HEK293 (cell line): Measurements from ENCODE around the gene UNC50.

Experiments
- CTCF ChIA-PET: fragments of 350-600 bp; formaldehyde crosslinking; extraction: SDS; loops from one replicate; lab custom pipeline; 2021; ENCODE audit warnings: antibody characterized with exemption; lab: Yijun Ruan, JAX
- POLR2A ChIA-PET: fragments of 300-600 bp; formaldehyde crosslinking; extraction: SDS; loops from one replicate; lab custom pipeline; 2020; ENCODE audit warnings: antibody characterized with exemption, inconsistent platforms; lab: Yijun Ruan, JAX
- H3K27ac ChIP-seq: fragments of 200-500 bp; sonication (Bioruptor generic); 2 replicates; pipeline ENCODE4 v1.5.1; 2014; ENCODE audit warnings: low read depth, low read length, control low read depth, inconsistent platforms; ENCODE audit errors: extremely low read depth
- H3K36me3 ChIP-seq, 2 experiments: fragments of 200-500 bp in 1 of 2; sonication (Bioruptor generic) in 1 of 2; 1 replicate in 1 of 2; 2 replicates in 1 of 2; pipeline ENCODE4 v1.5.1; 2014 to 2017; ENCODE audit warnings: inconsistent platforms in 2 of 2, low read length in 2 of 2; ENCODE audit not compliant: control insufficient read depth in 2 of 2, insufficient read depth in 1 of 2
- H3K4me1 ChIP-seq: fragments of 200-500 bp; sonication (Bioruptor generic); 2 replicates; pipeline ENCODE4 v1.5.1; 2014; ENCODE audit warnings: mild to moderate bottlenecking, low read length, inconsistent platforms; ENCODE audit not compliant: control insufficient read depth, insufficient read depth
- H3K4me3 ChIP-seq: 2 replicates; pipeline ENCODE4 v1.5.1; 2011; ENCODE audit warnings: low read depth, mild to moderate bottlenecking, control low read depth, low read length, moderate library complexity
- H3K9me3 ChIP-seq: fragments of 200-500 bp; sonication (Bioruptor generic); 2 replicates; pipeline ENCODE4 v1.5.1; 2014; ENCODE audit warnings: low read depth, low read length, inconsistent platforms; ENCODE audit not compliant: control insufficient read depth, insufficient read depth
- GLI4 ChIP-seq: fragments of 450-650 bp; formaldehyde crosslinking; IDR thresholded peaks from 2 replicates; pipeline ENCODE4 v1.5.1; 2016; ENCODE audit warnings: missing biosample characterization, missing genetic modification characterization
- HOXD13 ChIP-seq: sonication (generic); formaldehyde crosslinking; IDR thresholded peaks from 2 replicates; pipeline ENCODE4 v1.8.0; 2022; ENCODE audit warnings: missing genetic modification reagents, borderline replicate concordance
- INSM2 ChIP-seq: fragments of 450-650 bp; formaldehyde crosslinking; IDR thresholded peaks from 2 replicates; pipeline ENCODE4 v1.5.1; 2016; ENCODE audit warnings: missing biosample characterization, missing genetic modification characterization
- KLF16 ChIP-seq: fragments of 450-650 bp; formaldehyde crosslinking; IDR thresholded peaks from 2 replicates; pipeline ENCODE4 v1.5.1; 2017; ENCODE audit warnings: missing biosample characterization, missing genetic modification characterization
- ZBTB10 ChIP-seq: fragments of 450-650 bp; formaldehyde crosslinking; IDR thresholded peaks from 2 replicates; pipeline ENCODE4 v1.5.1; 2016; ENCODE audit warnings: missing biosample characterization, missing genetic modification characterization
- ZBTB49 ChIP-seq: fragments of 450-650 bp; formaldehyde crosslinking; IDR thresholded peaks from 2 replicates; pipeline ENCODE4 v1.5.1; 2016; ENCODE audit warnings: missing biosample characterization, missing genetic modification characterization, low read depth
- ZIC2 ChIP-seq: fragments of 450-650 bp; formaldehyde crosslinking; IDR thresholded peaks from 2 replicates; pipeline ENCODE4 v1.5.1; 2016; ENCODE audit warnings: missing biosample characterization, missing genetic modification characterization
- ZNF10 ChIP-seq: fragments of 450-650 bp; formaldehyde crosslinking; IDR thresholded peaks from 2 replicates; pipeline ENCODE4 v1.5.1; 2017; ENCODE audit warnings: missing biosample characterization, missing genetic modification characterization
- ZNF140 ChIP-seq: fragments of 450-650 bp; formaldehyde crosslinking; IDR thresholded peaks from 2 replicates; pipeline ENCODE4 v1.5.1; 2016; ENCODE audit warnings: missing biosample characterization, missing genetic modification characterization
- ZNF221 ChIP-seq: fragments of 450-650 bp; formaldehyde crosslinking; IDR thresholded peaks from 2 replicates; pipeline ENCODE4 v1.5.1; 2017; ENCODE audit warnings: missing biosample characterization, missing genetic modification characterization, borderline replicate concordance
- ZNF311 ChIP-seq: fragments of 450-650 bp; formaldehyde crosslinking; IDR thresholded peaks from 2 replicates; pipeline ENCODE4 v1.5.1; 2017; ENCODE audit warnings: missing biosample characterization, missing genetic modification characterization, borderline replicate concordance
- ZNF350 ChIP-seq: fragments of 450-650 bp; formaldehyde crosslinking; IDR thresholded peaks from 2 replicates; pipeline ENCODE4 v1.5.0; 2017; ENCODE audit warnings: missing biosample characterization, mild to moderate bottlenecking, missing genetic modification characterization
- ZNF426 ChIP-seq: fragments of 450-650 bp; formaldehyde crosslinking; IDR thresholded peaks from 2 replicates; pipeline ENCODE4 v1.5.1; 2017; ENCODE audit warnings: missing biosample characterization, missing genetic modification characterization, mild to moderate bottlenecking, inconsistent platforms, moderate library complexity
- ZNF514 ChIP-seq: fragments of 450-650 bp; formaldehyde crosslinking; IDR thresholded peaks from 2 replicates; pipeline ENCODE4 v1.5.1; 2016; ENCODE audit warnings: missing biosample characterization, missing genetic modification characterization
- ZNF561 ChIP-seq: fragments of 450-650 bp; IDR thresholded peaks from 2 replicates; pipeline ENCODE4 v1.5.1; 2018; ENCODE audit warnings: missing biosample characterization, missing genetic modification characterization, borderline replicate concordance
- ZNF639 ChIP-seq: fragments of 450-650 bp; formaldehyde crosslinking; IDR thresholded peaks from 2 replicates; pipeline ENCODE4 v1.5.1; 2016; ENCODE audit warnings: missing biosample characterization, missing genetic modification characterization
- ZSCAN16 ChIP-seq: fragments of 450-650 bp; formaldehyde crosslinking; IDR thresholded peaks from 2 replicates; pipeline ENCODE4 v1.5.1; 2016; ENCODE audit warnings: missing biosample characterization, missing genetic modification characterization
- ZSCAN5A ChIP-seq: fragments of 450-650 bp; formaldehyde crosslinking; IDR thresholded peaks from 2 replicates; pipeline ENCODE4 v1.5.1; 2016; ENCODE audit warnings: missing biosample characterization, missing genetic modification characterization

The UNC50 gene

GRCh38 chr2:98565286-98565860, 43.0 kb upstream of the UNC50 start:
- CTCF ChIA-PET, result no interaction called here
- POLR2A ChIA-PET, result no interaction called here

GRCh38 chr2:98565941-98566340, 42.4 kb upstream of the UNC50 start:
- no peak for TF ChIP-seq INSM2 (tag by site-specific recombination)
- TF ChIP-seq ZNF514, result no peak
- TF ChIP-seq ZNF426, result no peak
- no peak for TF ChIP-seq ZBTB10 (tag by site-specific recombination)
- TF ChIP-seq ZBTB49 (tag by site-specific recombination), result no peak
- TF ChIP-seq ZSCAN16 (tag by site-specific recombination), result no peak
- TF ChIP-seq ZNF639 (tag by site-specific recombination), result no peak
- TF ChIP-seq ZNF140, result no peak
- no peak for TF ChIP-seq ZNF221 (tag by site-specific recombination)
- no peak for TF ChIP-seq HOXD13 (CRISPR knock-in tag)
- no peak for TF ChIP-seq ZNF311
- no peak for TF ChIP-seq ZIC2 (tag by site-specific recombination)
- CTCF ChIA-PET, result no interaction called here
- POLR2A ChIA-PET, result no interaction called here

More at GRCh38 chr2:98565286-98565860, 43.0 kb upstream of the UNC50 start:
- Histone ChIP-seq H3K9me3 (no peaks in the 10 kb centered on the region), H3K4me3 (no peak overlapping the region), H3K27ac (no peak overlapping the region), H3K4me1 (no peaks in the 10 kb centered on the region), H3K36me3 (peaks cover 0 to 89% of the 10 kb centered on the region in 2 experiments; a peak in 2 of 3 replicates)
- TF ChIP-seq KLF16, result no peak
- TF ChIP-seq ZNF561 (tag by site-specific recombination), result no peak
- no peak for TF ChIP-seq ZNF10 (tag by site-specific recombination)
- TF ChIP-seq ZNF350, result no peak
- TF ChIP-seq GLI4 (tag by site-specific recombination), result no peak
- TF ChIP-seq ZNF514, result no peak
- no peak for TF ChIP-seq ZSCAN5A (tag by site-specific recombination)

More at GRCh38 chr2:98565941-98566340, 42.4 kb upstream of the UNC50 start:
- Histone ChIP-seq H3K4me3 (no peak overlapping the region), H3K4me1 (no peaks in the 10 kb centered on the region), H3K36me3 (peaks cover 0 to 89% of the 10 kb centered on the region in 2 experiments; a peak in 2 of 3 replicates), H3K9me3 (no peaks in the 10 kb centered on the region), H3K27ac (no peak overlapping the region)
